Stomach (tissue), 9 donors: ENCODE measurements around the gene ITGAL. TPM values are rescaled to one million over a fixed set of nuclear protein-coding genes. Genes with fewer than 3 reads are reported as not detected.

ENCODE experiments used
- DNase-seq, 2 donors: peaks; one replicate each; pipeline versions ENCODE4 v3.0.0 to v3.0.0-alpha.2; 2013 to 2019
- H3K27ac ChIP-seq, 5 donors: fragments of 200-600 bp in 4 of 5; sonication (generic) in 4 of 5; one replicate each; pipeline ENCODE4 v1.5.1; 2013 to 2019; ENCODE audit warnings: mild to moderate bottlenecking in 1 of 5, moderate library complexity in 1 of 5
- H3K27me3 ChIP-seq, 3 donors: fragments of 200-600 bp; sonication (generic); one replicate each; pipeline ENCODE4 v1.5.1; 2017 to 2019; ENCODE audit warnings: mixed run types in 1 of 3
- H3K36me3 ChIP-seq, 4 donors: fragments of 200-600 bp; sonication (generic); 1 replicate in 3 of 4; 2 replicates in 1 of 4; pipeline ENCODE4 v1.5.1; 2016 to 2019
- H3K4me1 ChIP-seq, 4 donors: fragments of 200-600 bp; sonication (generic); one replicate each; pipeline ENCODE4 v1.5.1; 2016 to 2019
- H3K4me3 ChIP-seq, 4 donors: fragments of 200-600 bp; sonication (generic) in 3 of 4; one replicate each; pipeline ENCODE4 v1.5.1; 2016 to 2019; ENCODE audit warnings: mild to moderate bottlenecking in 1 of 4
- H3K9me3 ChIP-seq, 4 donors: fragments of 200-600 bp; sonication (generic); one replicate each; pipeline ENCODE4 v1.5.1; 2016 to 2019
- CTCF ChIP-seq, 7 experiments: fragments of 450-650 bp in 4 of 7; fragments of 200-600 bp in 3 of 7; sonication (generic) in 3 of 7; IDR thresholded peaks; one replicate each; pipeline ENCODE4 v1.5.1; 2016 to 2019; ENCODE audit warnings: antibody characterized with exemption in 7 of 7, control low read depth in 2 of 7, mild to moderate bottlenecking in 1 of 7
- EP300 ChIP-seq: sonication (generic); formaldehyde crosslinking; IDR thresholded peaks from one replicate; pipeline ENCODE4 v1.6.1; 2017; ENCODE audit warnings: antibody characterized with exemption
- POLR2A ChIP-seq, 4 donors: fragments of 450-650 bp; IDR thresholded peaks; one replicate each; pipeline ENCODE4 v1.6.1; 2016; ENCODE audit warnings: antibody characterized with exemption in 4 of 4, control low read depth in 2 of 4, mild to moderate bottlenecking in 1 of 4, moderate library complexity in 1 of 4
- POLR2AphosphoS5 ChIP-seq, 3 donors: sonication (generic); formaldehyde crosslinking; IDR thresholded peaks; one replicate each; pipeline ENCODE4 v1.6.1; 2016; ENCODE audit warnings: antibody characterized with exemption in 3 of 3
- WGBS, 5 donors: extraction: QIAGEN DNeasy Blood & Tissue Kit in 3 of 5; methylation state at CpG; one replicate each; pipeline versions ENCODE4 v1.1.5 to v1.1.7; 2013 to 2018; 5-methylcytosine and 5-hydroxymethylcytosine counted together
- intact Hi-C: fragments of 100-400 bp; cut with DNase I; formaldehyde crosslinking; loops from one replicate; pipeline ENCODE4 v1.15.1; 2023; ENCODE audit warnings: low total_unique reads
- polyA plus RNA-seq, 3 donors: library from polyadenylated mRNA; stranded (reverse); fragments of 200-250 nt; gene quantifications; one replicate each; pipeline ENCODE4 v1.2.3, GENCODE V29; 2013
- total RNA-seq, 5 donors: library from RNA; depleted of rRNA; stranded (reverse); fragments of >200 nt; gene quantifications; one replicate each; pipeline versions ENCODE4 v1.1.0 to v1.2.3, GENCODE V29; 2014 to 2016
- donor health status: healthy with polysubstance abuse.
- donor health status: Bipolar disorder and iron deficiency.
- donor health status: healthy.

Gene ITGAL
- total and polyA plus RNA-seq, 8 donors, result 1.2 to 256 (median 6.8) TPM

GRCh38 chr16:30553393-30553899, 80.9 kb downstream of the ITGAL start:
- TF ChIP-seq EP300 (no peak), CTCF (IDR thresholded peaks at IDR 0.05) (no peak), POLR2A (IDR thresholded peaks at IDR 0.05) (no peak), POLR2AphosphoS5 (IDR thresholded peaks at IDR 0.05) (no peak)
- H3K4me1 ChIP-seq, result peaks cover 1 to 83% (median 65%) of the 10 kb centered on the region in 4 donors
- peak overlapping the region in 4 of 5 donors; percentile 10 to 43 (median 28) for H3K27ac ChIP-seq
- no peak for DNase-seq
- no peak overlapping the region for H3K4me3 ChIP-seq
- WGBS, 5 donors, result 83 to 97% (median 87%) methylated on average over 2 of the region's 2 CpGs
- intact Hi-C loops, result no loop called here
- peaks cover 13 to 40% (median 37%) of the 10 kb centered on the region in 4 donors for H3K36me3 ChIP-seq
- H3K27me3 ChIP-seq, result no peaks in the 10 kb centered on the region
- no peaks in the 10 kb centered on the region for H3K9me3 ChIP-seq

DNA sequence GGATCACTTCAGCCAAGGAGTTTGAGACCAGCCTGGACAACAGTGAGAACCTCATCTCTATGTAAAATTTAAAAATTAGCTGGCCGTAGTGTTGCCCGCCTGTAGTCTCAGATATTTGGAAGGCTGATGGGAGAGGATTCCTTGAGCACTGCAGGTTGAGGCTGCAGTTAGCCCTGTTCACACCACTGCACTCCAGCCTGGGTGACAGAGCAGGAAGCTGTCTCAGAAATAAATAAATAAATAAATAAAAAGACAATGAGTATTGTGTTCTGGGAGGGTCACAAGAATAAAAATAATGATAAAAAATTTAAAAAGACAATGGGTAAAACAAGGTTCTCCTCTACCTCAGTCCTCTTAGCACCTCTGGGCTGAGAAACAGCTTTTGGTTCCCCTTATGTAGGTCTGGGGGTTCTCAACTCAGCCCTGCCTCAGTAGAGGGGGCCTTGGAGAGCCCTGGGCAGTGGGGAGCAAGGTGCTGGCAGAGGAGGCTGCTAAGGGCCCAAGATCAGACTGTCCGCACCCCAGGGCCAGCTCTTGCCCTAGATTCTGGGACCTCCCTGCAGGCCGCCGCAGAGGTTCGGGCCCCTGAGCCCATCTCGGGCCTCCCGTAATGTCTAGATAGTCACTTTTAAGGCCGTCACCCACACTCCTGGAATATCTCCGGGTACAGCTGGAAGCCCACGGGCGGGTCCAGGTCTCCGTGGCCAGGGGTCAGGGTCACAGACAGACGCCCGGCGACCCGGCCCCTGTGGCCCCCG, 82.2 kb downstream of the ITGAL start:
- Histone ChIP-seq H3K4me3 (peak overlapping the region in 1 of 4 donors; percentile 84), H3K36me3 (peaks cover 13 to 40% (median 37%) of the 10 kb centered on the region in 4 donors), H3K9me3 (no peaks in the 10 kb centered on the region), H3K27ac (peak overlapping the region in 1 of 5 donors; percentile 2), H3K4me1 (peaks cover 0 to 83% (median 62%) of the 10 kb centered on the region in 4 donors), H3K27me3 (no peaks in the 10 kb centered on the region)
- intact Hi-C loops, result no loop called here
- TF ChIP-seq POLR2AphosphoS5 (IDR thresholded peaks at IDR 0.05) (no peak), EP300 (no peak), POLR2A (IDR thresholded peaks at IDR 0.05) (no peak), CTCF (IDR thresholded peaks at IDR 0.05) (no peak)
- DNase-seq, result no peak
- WGBS, 5 donors, result 78 to 91% (median 82%) methylated on average over 4 to 18 of the region's 18 CpGs

DNA sequence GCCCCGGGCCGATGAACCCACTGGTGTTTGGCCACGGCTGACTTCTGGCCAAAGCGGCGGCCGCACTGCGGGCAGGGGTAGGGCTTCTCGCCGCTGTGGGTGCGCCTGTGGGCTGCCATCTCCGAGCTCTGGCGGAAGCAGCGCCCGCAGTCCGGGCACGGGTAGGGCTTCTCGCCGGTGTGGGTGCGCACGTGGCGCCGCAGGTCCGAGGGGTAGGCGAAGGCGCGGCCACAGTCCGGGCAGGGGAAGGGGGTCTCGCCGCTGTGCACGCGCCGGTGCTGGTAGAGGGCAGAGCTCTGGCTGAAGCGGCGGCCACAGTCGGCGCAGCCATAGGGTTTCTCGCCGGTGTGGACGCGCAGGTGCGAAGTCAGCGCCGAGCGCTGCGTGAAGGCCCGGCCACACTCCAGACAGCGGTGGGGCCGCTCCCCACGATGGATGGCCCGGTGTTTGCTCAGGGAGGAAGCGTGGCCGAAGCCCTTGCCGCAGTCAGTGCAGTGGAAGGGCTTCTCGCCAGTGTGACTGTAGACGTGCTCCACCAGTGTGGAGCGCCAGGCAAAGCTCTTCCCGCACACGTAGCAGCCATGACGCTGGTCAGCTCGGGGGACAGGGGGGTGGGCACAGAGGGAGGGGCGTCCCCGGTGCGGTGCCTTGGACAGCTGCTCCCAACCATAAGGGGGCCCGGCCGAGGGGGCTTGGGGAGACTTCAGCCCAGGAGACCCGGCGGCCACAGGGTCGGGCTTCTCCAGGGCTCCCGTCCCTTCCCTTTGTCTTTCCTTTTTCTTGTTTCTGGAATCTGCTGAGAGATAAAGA, 83.0 kb downstream of the ITGAL start:
- intact Hi-C loops, result no loop called here
- Histone ChIP-seq H3K4me3 (peak overlapping the region in 2 of 4 donors; percentile 73 to 84), H3K36me3 (peaks cover 13 to 40% (median 37%) of the 10 kb centered on the region in 4 donors), H3K4me1 (peaks cover under 1 to 81% (median 62%) of the 10 kb centered on the region in 4 donors), H3K27ac (peak overlapping the region in 4 of 5 donors; percentile 91 to 98 (median 96)), H3K27me3 (no peaks in the 10 kb centered on the region), H3K9me3 (no peaks in the 10 kb centered on the region)
- no peak for DNase-seq
- WGBS, 5 donors, result 77 to 90% (median 84%) methylated on average over 41 to 69 of the region's 69 CpGs
- TF ChIP-seq EP300 (no peak), POLR2AphosphoS5 (IDR thresholded peaks at IDR 0.05) (no peak), POLR2A (IDR thresholded peaks at IDR 0.05) (no peak), CTCF (IDR thresholded peaks at IDR 0.05) (no peak)

GRCh38 chr16:30556125-30556473, 83.6 kb downstream of the ITGAL start:
- Histone ChIP-seq H3K9me3 (no peaks in the 10 kb centered on the region), H3K4me3 (peak overlapping the region; percentile 5 to 84 (median 72)), H3K36me3 (peaks cover 13 to 40% (median 37%) of the 10 kb centered on the region in 4 donors), H3K27ac (peak overlapping the region in 4 of 5 donors; percentile 91 to 98 (median 96)), H3K27me3 (no peaks in the 10 kb centered on the region), H3K4me1 (peaks cover 6 to 87% (median 64%) of the 10 kb centered on the region in 4 donors)
- 34 to 68% (median 47%) methylated on average over 10 of the region's 10 CpGs for WGBS, 5 donors
- no peak for DNase-seq
- intact Hi-C loops, result no loop called here
- TF ChIP-seq POLR2AphosphoS5 (IDR thresholded peaks at IDR 0.05) (no peak), CTCF (IDR thresholded peaks at IDR 0.05) (no peak), EP300 (no peak), POLR2A (IDR thresholded peaks at IDR 0.05) (no peak)
